HG02973 (cell line): ENCODE data around the gene CAMK2G.

ENCODE experiments used
- ATAC-seq: cut with Tn5 transposase; IDR thresholded peaks from one replicate; pipeline ENCODE4 v1.9.1; 2021; ENCODE audit warnings: moderate library complexity; ENCODE audit not compliant: unreplicated experiment

Gene CAMK2G

GRCh38 chr10:73779539-73780197 is 94.7 kb downstream of the CAMK2G start:
- ATAC-seq: no peak

- ATAC-seq: no peak
Measured at GRCh38 chr10:73779018-73779417, 95.3 kb downstream of the CAMK2G start.

- no peak for ATAC-seq
Measured at GRCh38 chr10:73774637-73775036, 99.7 kb downstream of the CAMK2G start.

GRCh38 chr10:73773152-73773879 is 101.0 kb downstream of the CAMK2G start:
- peak; percentile 2 for ATAC-seq

- peak; percentile 55 for ATAC-seq
Measured at GRCh38 chr10:73772281-73773151, 101.8 kb downstream of the CAMK2G start.

- peak; percentile 28 for ATAC-seq
Measured at GRCh38 chr10:73771722-73772280, 102.6 kb downstream of the CAMK2G start.

GRCh38 chr10:73769396-73769795 is 105.0 kb downstream of the CAMK2G start:
- no peak for ATAC-seq

GRCh38 chr10:73768881-73769280 is 105.5 kb downstream of the CAMK2G start:
- no peak for ATAC-seq

- ATAC-seq: no peak
Measured at GRCh38 chr10:73765066-73765465, 109.3 kb downstream of the CAMK2G start.

GRCh38 chr10:73763343-73763742 is 111.0 kb downstream of the CAMK2G start:
- no peak for ATAC-seq

GRCh38 chr10:73762915-73763314 is 111.4 kb downstream of the CAMK2G start:
- no peak for ATAC-seq
